Mesenchymal stem cell (in vitro differentiated cells and primary cell): ENCODE data around the gene HERC2.

Experiments used
- DNase-seq: peaks from one replicate; pipeline ENCODE4 v3.0.0-alpha.2; 2013
- H2AFZ ChIP-seq: one replicate; pipeline ENCODE4 v1.6.1; 2013; ENCODE audit warnings: low read depth, mild to moderate bottlenecking, control low read depth, inconsistent platforms, low read length, moderate library complexity
- H2AK5ac ChIP-seq: 2 replicates; pipeline ENCODE4 v1.6.1; 2013; ENCODE audit warnings: low read length, moderate library complexity, mild to moderate bottlenecking, inconsistent platforms; ENCODE audit not compliant: severe bottlenecking
- H2BK120ac ChIP-seq: one replicate; pipeline ENCODE4 v1.6.1; 2013; ENCODE audit warnings: low read depth, mild to moderate bottlenecking, inconsistent platforms, low read length, moderate library complexity
- H2BK12ac ChIP-seq, 2 experiments: one replicate each; pipeline ENCODE4 v1.6.1; 2013; ENCODE audit warnings: inconsistent platforms in 2 of 2, low read length in 2 of 2, mild to moderate bottlenecking in 2 of 2, moderate library complexity in 2 of 2, control low read depth in 1 of 2
- H2BK15ac ChIP-seq: one replicate; pipeline ENCODE4 v1.6.1; 2013; ENCODE audit warnings: mild to moderate bottlenecking, low read depth, inconsistent platforms; ENCODE audit not compliant: poor library complexity, severe bottlenecking
- H2BK5ac ChIP-seq: 2 replicates; pipeline ENCODE4 v1.6.1; 2013; ENCODE audit warnings: low read depth, mild to moderate bottlenecking, low read length, control low read depth, inconsistent platforms; ENCODE audit not compliant: poor library complexity, severe bottlenecking
- H3K14ac ChIP-seq, 2 experiments: one replicate each; pipeline ENCODE4 v1.6.1; 2013; ENCODE audit warnings: inconsistent platforms in 2 of 2, low read length in 2 of 2, control low read depth in 1 of 2, mild to moderate bottlenecking in 1 of 2, moderate library complexity in 1 of 2
- H3K18ac ChIP-seq, 2 experiments: one replicate each; pipeline ENCODE4 v1.6.1; 2013; ENCODE audit warnings: inconsistent platforms in 2 of 2, low read length in 2 of 2, control low read depth in 1 of 2, low read depth in 1 of 2, mild to moderate bottlenecking in 1 of 2
- H3K23ac ChIP-seq, 2 experiments: one replicate each; pipeline ENCODE4 v1.6.1; 2013; ENCODE audit warnings: inconsistent platforms in 2 of 2, low read length in 2 of 2, mild to moderate bottlenecking in 2 of 2, moderate library complexity in 2 of 2, control low read depth in 1 of 2
- H3K27ac ChIP-seq: 2 replicates; pipeline ENCODE4 v1.5.1; 2013; ENCODE audit warnings: mild to moderate bottlenecking, moderate library complexity, low read length, control low read depth, inconsistent platforms; ENCODE audit not compliant: poor library complexity, severe bottlenecking
- H3K27me3 ChIP-seq, 2 experiments: 2 replicates each; pipeline versions ENCODE4 v1.6.1 to v1.7.0; 2013; ENCODE audit warnings: low read length in 2 of 2, mild to moderate bottlenecking in 2 of 2, moderate library complexity in 2 of 2, control low read depth in 1 of 2, inconsistent platforms in 1 of 2; ENCODE audit not compliant: control insufficient read depth in 1 of 2, insufficient read depth in 1 of 2
- H3K36me3 ChIP-seq, 2 experiments: 2 replicates each; pipeline versions ENCODE4 v1.6.1 to v1.7.0; 2013; ENCODE audit warnings: low read length in 2 of 2, control low read depth in 1 of 2, inconsistent platforms in 1 of 2, low read depth in 1 of 2, mild to moderate bottlenecking in 1 of 2; ENCODE audit not compliant: insufficient read depth in 2 of 2, control insufficient read depth in 1 of 2
- H3K4ac ChIP-seq, 2 experiments: one replicate each; pipeline ENCODE4 v1.6.1; 2013; ENCODE audit warnings: inconsistent platforms in 2 of 2, low read length in 2 of 2, mild to moderate bottlenecking in 2 of 2, moderate library complexity in 2 of 2, control low read depth in 1 of 2, low read depth in 1 of 2
- H3K4me1 ChIP-seq: 2 replicates; pipeline ENCODE4 v1.6.1; 2013; ENCODE audit warnings: low read depth, low read length, control low read depth; ENCODE audit not compliant: control insufficient read depth, insufficient read depth
- H3K4me2 ChIP-seq: 2 replicates; pipeline ENCODE4 v1.6.1; 2013; ENCODE audit warnings: low read length, mild to moderate bottlenecking, inconsistent platforms; ENCODE audit not compliant: poor library complexity, severe bottlenecking
- H3K4me3 ChIP-seq, 2 experiments: 2 replicates each; pipeline versions ENCODE4 v1.5.1 to v1.7.0; 2013; ENCODE audit warnings: low read length in 2 of 2, mild to moderate bottlenecking in 2 of 2, control low read depth in 1 of 2, low read depth in 1 of 2; ENCODE audit not compliant: insufficient read depth in 1 of 2
- H3K79me1 ChIP-seq: replicated peaks from 2 replicates; pipeline ENCODE4 v1.6.1; 2013; ENCODE audit warnings: mild to moderate bottlenecking, control low read depth, low read length, inconsistent platforms; ENCODE audit not compliant: poor library complexity, severe bottlenecking
- H3K9ac ChIP-seq: 2 replicates; pipeline ENCODE4 v1.7.0; 2013; ENCODE audit warnings: mild to moderate bottlenecking, low read length, moderate library complexity
- H3K9me3 ChIP-seq: 2 replicates; pipeline ENCODE4 v1.7.0; 2013; ENCODE audit warnings: mild to moderate bottlenecking, low read length; ENCODE audit not compliant: control insufficient read depth
- H4K8ac ChIP-seq: one replicate; pipeline ENCODE4 v1.6.1; 2013; ENCODE audit warnings: inconsistent platforms, mild to moderate bottlenecking, low read length, moderate library complexity
- H4K91ac ChIP-seq: one replicate; pipeline ENCODE4 v1.6.1; 2013; ENCODE audit warnings: mild to moderate bottlenecking, low read length, inconsistent platforms
- WGBS: methylation state at CpG from one replicate; pipeline ENCODE4 v1.1.7; 2013; ENCODE audit warnings: mixed read lengths; 5-methylcytosine and 5-hydroxymethylcytosine counted together

Gene HERC2

GRCh38 chr15:28131946-28132345 is 190.0 kb downstream of the HERC2 start:
- 88% methylated on average over 13 of the region's 13 CpGs for whole genome bisulfite sequencing

GRCh38 chr15:28131400-28131799 is 190.6 kb downstream of the HERC2 start:
- H3K14ac ChIP-seq, result no peak overlapping the region
- no peak overlapping the region for H4K91ac ChIP-seq
- no peak overlapping the region for H3K4me3 ChIP-seq
- no peak for DNase-seq
- no peak overlapping the region for H3K27ac ChIP-seq
- peaks cover 45 to 66% of the 10 kb centered on the region in 2 experiments for H3K36me3 ChIP-seq
- H3K4ac ChIP-seq, result no peak overlapping the region
- no peak overlapping the region for H2AK5ac ChIP-seq
- H3K23ac ChIP-seq, result no peak overlapping the region
- no peak overlapping the region for H2AFZ ChIP-seq
- H3K9me3 ChIP-seq, result no peaks in the 10 kb centered on the region
- H2BK5ac ChIP-seq, result no peak overlapping the region
- no peak overlapping the region for H3K4me2 ChIP-seq
- H3K79me1 ChIP-seq, result peaks cover 30% of the 10 kb centered on the region
- H3K9ac ChIP-seq, result no peak overlapping the region
- no peaks in the 10 kb centered on the region for H3K27me3 ChIP-seq
- H3K4me1 ChIP-seq, result peaks cover 4% of the 10 kb centered on the region
- H2BK120ac ChIP-seq, result no peak overlapping the region
- no peak overlapping the region for H2BK15ac ChIP-seq
- no peak overlapping the region for H4K8ac ChIP-seq
- 96% methylated on average over 13 of the region's 13 CpGs for WGBS
- no peak overlapping the region for H2BK12ac ChIP-seq
- no peak overlapping the region for H3K18ac ChIP-seq

More at GRCh38 chr15:28131946-28132345, 190.0 kb downstream of the HERC2 start:
- H4K8ac ChIP-seq, result no peak overlapping the region
- peaks cover 31% of the 10 kb centered on the region for H3K79me1 ChIP-seq
- H3K18ac ChIP-seq, result no peak overlapping the region
- no peak overlapping the region for H3K14ac ChIP-seq
- peaks cover 44 to 64% of the 10 kb centered on the region in 2 experiments for H3K36me3 ChIP-seq
- no peak overlapping the region for H2BK15ac ChIP-seq
- no peak overlapping the region for H2BK12ac ChIP-seq
- no peak overlapping the region for H2AFZ ChIP-seq
- H3K27me3 ChIP-seq, result no peaks in the 10 kb centered on the region
- no peak overlapping the region for H3K4me2 ChIP-seq
- peaks cover 4% of the 10 kb centered on the region for H3K4me1 ChIP-seq
- H3K27ac ChIP-seq, result no peak overlapping the region
- H2AK5ac ChIP-seq, result no peak overlapping the region
- no peak overlapping the region for H2BK5ac ChIP-seq
- H3K4me3 ChIP-seq, result no peak overlapping the region
- H4K91ac ChIP-seq, result no peak overlapping the region
- no peak for DNase-seq
- H2BK120ac ChIP-seq, result no peak overlapping the region
- no peaks in the 10 kb centered on the region for H3K9me3 ChIP-seq
- H3K4ac ChIP-seq, result no peak overlapping the region
- no peak overlapping the region for H3K23ac ChIP-seq
- H3K9ac ChIP-seq, result no peak overlapping the region

- Histone ChIP-seq H3K4me2 (no peak overlapping the region), H4K8ac (no peak overlapping the region), H2BK12ac (no peak overlapping the region), H2BK120ac (no peak overlapping the region), H3K18ac (no peak overlapping the region), H3K79me1 (peaks cover 30% of the 10 kb centered on the region), H3K23ac (no peak overlapping the region), H3K36me3 (peaks cover 47 to 66% of the 10 kb centered on the region in 2 experiments), H2BK5ac (no peak overlapping the region), H3K4me3 (no peak overlapping the region), H3K14ac (no peak overlapping the region), H2AFZ (no peak overlapping the region), H3K4ac (no peak overlapping the region), H2AK5ac (no peak overlapping the region), H3K9me3 (no peaks in the 10 kb centered on the region), H3K9ac (no peak overlapping the region), H2BK15ac (no peak overlapping the region), H4K91ac (no peak overlapping the region), H3K4me1 (peaks cover 4% of the 10 kb centered on the region), H3K27me3 (no peaks in the 10 kb centered on the region), H3K27ac (no peak overlapping the region)
- 100% methylated on average over 7 of the region's 7 CpGs for WGBS
- DNase-seq, result no peak
Observed at GRCh38 chr15:28130651-28131050, 191.3 kb downstream of the HERC2 start.

- H2BK5ac ChIP-seq, result no peak overlapping the region
- H3K4me2 ChIP-seq, result no peak overlapping the region
- H2AFZ ChIP-seq, result no peak overlapping the region
- H3K14ac ChIP-seq, result no peak overlapping the region
- no peaks in the 10 kb centered on the region for H3K9me3 ChIP-seq
- H2BK120ac ChIP-seq, result no peak overlapping the region
- no peak overlapping the region for H2BK15ac ChIP-seq
- no peak overlapping the region for H3K4me3 ChIP-seq
- no peak overlapping the region for H3K18ac ChIP-seq
- peaks cover 57 to 70% of the 10 kb centered on the region in 2 experiments for H3K36me3 ChIP-seq
- no peak overlapping the region for H2BK12ac ChIP-seq
- H3K4ac ChIP-seq, result no peak overlapping the region
- no peak for DNase-seq
- H4K8ac ChIP-seq, result no peak overlapping the region
- H3K79me1 ChIP-seq, result peaks cover 30% of the 10 kb centered on the region
- H3K4me1 ChIP-seq, result peaks cover 4% of the 10 kb centered on the region
- no peak overlapping the region for H3K27ac ChIP-seq
- no peak overlapping the region for H3K9ac ChIP-seq
- H4K91ac ChIP-seq, result no peak overlapping the region
- H2AK5ac ChIP-seq, result no peak overlapping the region
- WGBS, result 97% methylated on average over 8 of the region's 9 CpGs
- no peak overlapping the region for H3K23ac ChIP-seq
- no peaks in the 10 kb centered on the region for H3K27me3 ChIP-seq
Observed at GRCh38 chr15:28129231-28129848, 192.6 kb downstream of the HERC2 start.
